BLaER1 treated with 17β-estradiol and CSF1 and Interleukin-3, amounts not matched to agents 10 nM and 100 nM (cell line): ENCODE measurements around the gene TRIP10.
"Not testable (repeated sequence)": the region's sequence is repeated elsewhere in the genome, so short reads cannot be mapped to it uniquely, and the experiment has no call there.

Source experiments
- H3K27ac ChIP-seq, 11 experiments: shearing (Covaris generic); formaldehyde crosslinking; 2 replicates each; pipeline ENCODE4 v1.8.1; 2022
- H3K27me3 ChIP-seq, 11 experiments: shearing (Covaris generic); formaldehyde crosslinking; 2 replicates each; pipeline ENCODE4 v1.8.1; 2022
- H3K36me3 ChIP-seq, 11 experiments: shearing (Covaris generic); formaldehyde crosslinking; 2 replicates each; pipeline ENCODE4 v1.8.1; 2022
- H3K4me1 ChIP-seq, 10 experiments: shearing (Covaris generic); formaldehyde crosslinking; 2 replicates each; pipeline ENCODE4 v1.8.1; 2022
- H3K4me2 ChIP-seq, 11 experiments: shearing (Covaris generic); formaldehyde crosslinking; 2 replicates each; pipeline ENCODE4 v1.8.1; 2022
- H3K4me3 ChIP-seq, 10 experiments: shearing (Covaris generic); formaldehyde crosslinking; 2 replicates each; pipeline ENCODE4 v1.8.1; 2022
- H3K9ac ChIP-seq, 11 experiments: shearing (Covaris generic); formaldehyde crosslinking; 2 replicates each; pipeline ENCODE4 v1.8.1; 2022
- H3K9me3 ChIP-seq, 11 experiments: shearing (Covaris generic); formaldehyde crosslinking; replicated peaks in 1 of 11; 2 replicates each; pipeline ENCODE4 v1.8.1; 2022
- H4K20me1 ChIP-seq, 11 experiments: shearing (Covaris generic); formaldehyde crosslinking; 2 replicates each; pipeline ENCODE4 v1.8.1; 2022
- Cebpa-rat ChIP-seq, 11 experiments: shearing (Covaris generic); IDR thresholded peaks; 2 replicates each; pipeline ENCODE4 v1.8.1; 2022

Gene TRIP10

GRCh38 chr19:6793411-6793810 lies 53.9 kb downstream of the TRIP10 start:
- Histone ChIP-seq H3K4me1 (peaks cover 9 to 96% (median 40%) of the 10 kb centered on the region in 10 experiments; a peak in 19 of 20 replicates), H3K9me3 (peaks cover 11 to 53% (median 48%) of the 10 kb centered on the region in 11 experiments; a peak in 21 of 22 replicates), H3K27me3 (no peaks in the 10 kb centered on the region), H3K4me3 (no peak overlapping the region), H3K4me2 (no peak overlapping the region), H3K36me3 (peaks cover 77 to 98% (median 85%) of the 10 kb centered on the region in 11 experiments), H3K27ac (no peak overlapping the region), H3K9ac (no peak overlapping the region), H4K20me1 (peaks cover 16 to 90% (median 69%) of the 10 kb centered on the region in 11 experiments; a peak in 19 of 22 replicates)
- no peak for TF ChIP-seq Cebpa-rat (IDR thresholded peaks at IDR 0.05)

GRCh38 chr19:6793973-6794372 lies 54.5 kb downstream of the TRIP10 start:
- Histone ChIP-seq H3K27ac (peak overlapping the region in 2 of 11 experiments; percentile 15 to 97; a peak in 1 of 22 replicates), H3K9ac (no peak overlapping the region), H3K4me2 (peak overlapping the region in 2 of 11 experiments; percentile 16 to 97; a peak in 3 of 22 replicates), H4K20me1 (peaks cover 14 to 84% (median 63%) of the 10 kb centered on the region in 11 experiments; a peak in 19 of 22 replicates), H3K9me3 (peaks cover 11 to 48% (median 43%) of the 10 kb centered on the region in 11 experiments; a peak in 21 of 22 replicates), H3K4me3 (no peak overlapping the region), H3K27me3 (no peaks in the 10 kb centered on the region), H3K36me3 (peaks cover 74 to 93% (median 80%) of the 10 kb centered on the region in 11 experiments), H3K4me1 (peaks cover 11 to 96% (median 45%) of the 10 kb centered on the region in 10 experiments)
- TF ChIP-seq Cebpa-rat (IDR thresholded peaks at IDR 0.05): no peak

DNA sequence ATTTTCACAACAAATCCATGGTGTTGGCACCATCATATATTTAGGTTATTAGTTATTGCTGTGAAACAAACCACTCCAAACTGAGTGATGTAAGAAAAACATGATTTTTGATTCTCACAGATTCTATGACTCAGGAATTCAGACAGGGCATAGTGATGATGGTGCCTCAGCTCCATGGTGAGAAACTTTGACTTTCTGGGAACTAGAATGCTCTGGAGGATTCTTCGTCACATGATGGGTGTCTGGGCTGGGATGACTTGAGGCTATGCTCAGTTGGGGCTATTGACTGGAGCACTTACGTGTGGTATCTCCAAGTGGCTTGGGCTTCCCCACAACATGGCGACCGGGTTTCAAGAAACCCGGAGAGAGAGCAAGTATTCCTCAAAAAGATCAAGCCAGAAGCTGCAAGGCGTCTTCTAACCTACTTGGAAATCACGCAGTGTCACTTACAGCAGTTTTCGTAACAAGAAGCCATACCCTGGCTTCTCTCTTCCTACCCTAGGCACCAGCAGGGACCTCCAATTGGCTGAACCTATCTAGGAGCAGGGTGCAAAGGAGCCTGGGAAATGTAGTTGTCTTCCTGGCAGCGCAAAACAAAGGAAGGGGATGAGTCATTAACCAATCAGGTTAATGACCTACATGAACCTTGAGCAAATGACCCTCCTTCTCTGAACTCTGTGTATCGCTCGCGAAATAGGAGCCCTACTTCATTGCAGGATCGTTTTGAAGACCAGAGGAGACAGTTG lies 55.4 kb downstream of the TRIP10 start:
- H3K4me3 ChIP-seq: no peak overlapping the region
- H3K4me2 ChIP-seq: peak overlapping the region in 3 of 11 experiments; percentile 0 to 97 (median 16); a peak in 4 of 22 replicates
- no peaks in the 10 kb centered on the region for H3K27me3 ChIP-seq
- H4K20me1 ChIP-seq: peaks cover 14 to 75% (median 55%) of the 10 kb centered on the region in 11 experiments; a peak in 19 of 22 replicates
- H3K9ac ChIP-seq: no peak overlapping the region
- H3K27ac ChIP-seq: peak overlapping the region in 3 of 11 experiments; percentile 15 to 97 (median 26); a peak in 6 of 22 replicates
- H3K9me3 ChIP-seq: peaks cover 11 to 39% (median 34%) of the 10 kb centered on the region in 11 experiments; a peak in 21 of 22 replicates
- H3K4me1 ChIP-seq: peaks cover 20 to 96% (median 53%) of the 10 kb centered on the region in 10 experiments
- TF ChIP-seq Cebpa-rat (IDR thresholded peaks at IDR 0.05): no peak
- H3K36me3 ChIP-seq: peaks cover 65 to 84% (median 71%) of the 10 kb centered on the region in 11 experiments

- peak overlapping the region in 8 of 11 experiments; percentile 20 to 97 (median 44); a peak in 9 of 22 replicates for H3K27ac ChIP-seq
- no peak for TF ChIP-seq Cebpa-rat (IDR thresholded peaks at IDR 0.05)
- H3K36me3 ChIP-seq: peaks cover 51 to 70% (median 57%) of the 10 kb centered on the region in 11 experiments
- peaks cover 12 to 61% (median 44%) of the 10 kb centered on the region in 11 experiments; a peak in 19 of 22 replicates for H4K20me1 ChIP-seq
- H3K9me3 ChIP-seq: peaks cover 11 to 27% (median 21%) of the 10 kb centered on the region in 11 experiments; a peak in 21 of 22 replicates
- peak overlapping the region in 4 of 11 experiments; percentile 21 to 97 (median 82); a peak in 7 of 22 replicates for H3K4me2 ChIP-seq
- H3K9ac ChIP-seq: peak overlapping the region in 4 of 11 experiments; percentile 2 to 64 (median 58); a peak in 5 of 22 replicates
- H3K4me1 ChIP-seq: peaks cover 34 to 96% (median 68%) of the 10 kb centered on the region in 10 experiments
- H3K4me3 ChIP-seq: no peak overlapping the region
- no peaks in the 10 kb centered on the region for H3K27me3 ChIP-seq
Observed at GRCh38 chr19:6796278-6796677, 56.8 kb downstream of the TRIP10 start.

DNA sequence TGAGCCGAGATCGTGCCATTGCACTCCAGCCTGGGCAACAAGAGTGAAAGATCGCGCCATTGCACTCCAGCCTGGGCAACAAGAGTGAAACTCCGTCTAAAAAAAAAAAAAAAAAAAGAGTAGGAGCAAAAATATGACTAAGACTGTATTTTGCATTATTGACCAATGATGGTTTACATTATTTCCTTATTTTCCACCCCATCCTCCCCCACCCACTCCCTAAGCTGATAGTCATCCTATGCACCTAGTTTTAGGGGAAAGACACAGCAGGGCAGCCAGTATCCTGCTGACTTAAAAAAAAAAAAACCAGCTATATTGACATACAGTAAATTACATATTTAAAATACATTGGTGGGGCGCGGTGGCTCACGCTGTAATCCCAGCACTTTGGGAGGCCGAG lies 58.2 kb downstream of the TRIP10 start:
- Histone ChIP-seq H3K4me3 (no peak overlapping the region), H3K9me3 (peaks cover 11 to 22% (median 20%) of the 10 kb centered on the region in 11 experiments; a peak in 21 of 22 replicates), H3K27me3 (no peaks in the 10 kb centered on the region), H3K4me1 (peaks cover 38 to 85% (median 59%) of the 10 kb centered on the region in 10 experiments), H3K4me2 (peak overlapping the region in 10 of 11 experiments; percentile 7 to 100 (median 83); a peak in 17 of 22 replicates), H3K36me3 (peaks cover 38 to 56% (median 43%) of the 10 kb centered on the region in 11 experiments), H3K9ac (peak overlapping the region in 4 of 11 experiments; percentile 18 to 64 (median 59); a peak in 6 of 22 replicates), H4K20me1 (peaks cover 6 to 47% (median 30%) of the 10 kb centered on the region in 11 experiments; a peak in 16 of 22 replicates), H3K27ac (peak overlapping the region in 10 of 11 experiments; percentile 59 to 99 (median 97); a peak in 18 of 22 replicates)
- no peak for TF ChIP-seq Cebpa-rat (IDR thresholded peaks at IDR 0.05)

GRCh38 chr19:6800160-6800790 lies 60.8 kb downstream of the TRIP10 start:
- Histone ChIP-seq H3K9ac (peak overlapping the region; percentile 86 to 92 (median 89)), H3K4me1 (peaks cover 65 to 89% (median 83%) of the 10 kb centered on the region in 10 experiments), H3K27ac (peak overlapping the region; percentile 91 to 99 (median 97)), H3K4me2 (peak overlapping the region; percentile 82 to 100 (median 94)), H3K36me3 (peaks cover 17 to 35% (median 29%) of the 10 kb centered on the region in 11 experiments), H3K4me3 (peak overlapping the region; percentile 46 to 68 (median 54); a peak in 18 of 20 replicates), H4K20me1 (peaks cover 6 to 36% (median 19%) of the 10 kb centered on the region in 11 experiments; a peak in 15 of 22 replicates)
- H3K27me3 ChIP-seq, H3K9me3 ChIP-seq: not testable (repeated sequence)

DNA sequence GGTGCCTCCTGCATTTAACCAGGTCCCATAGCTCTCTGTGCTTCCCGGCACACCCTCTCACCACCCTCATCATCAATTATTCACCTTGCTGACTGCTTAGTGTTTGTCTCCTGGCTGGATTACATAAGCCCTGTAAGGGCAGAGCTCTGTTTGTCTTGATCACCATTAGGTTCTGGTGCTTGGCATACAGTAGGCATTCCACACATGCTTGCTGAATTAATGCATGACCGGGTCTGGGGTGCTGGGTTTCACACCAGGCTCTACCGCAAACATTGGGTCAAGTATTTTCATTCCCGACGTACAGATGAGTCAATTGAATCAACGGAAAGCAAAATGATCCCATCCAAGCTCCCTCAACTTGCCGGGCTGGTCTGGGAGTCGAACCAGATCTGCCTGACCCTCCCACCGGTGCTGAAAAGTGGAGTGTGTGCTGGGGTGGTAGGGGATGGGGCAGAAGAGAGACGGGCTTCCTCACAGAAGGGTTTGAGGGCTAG lies 61.6 kb downstream of the TRIP10 start:
- peaks cover 4 to 34% (median 12%) of the 10 kb centered on the region in 11 experiments; a peak in 13 of 22 replicates for H4K20me1 ChIP-seq
- H3K4me3 ChIP-seq: peak overlapping the region; percentile 46 to 68 (median 54)
- peak overlapping the region; percentile 91 to 99 (median 97) for H3K27ac ChIP-seq
- peaks cover 16 to 35% (median 28%) of the 10 kb centered on the region in 11 experiments for H3K36me3 ChIP-seq
- H3K4me2 ChIP-seq: peak overlapping the region; percentile 82 to 100 (median 94)
- H3K9ac ChIP-seq: peak overlapping the region; percentile 86 to 92 (median 89)
- TF ChIP-seq Cebpa-rat (IDR thresholded peaks at IDR 0.05): no peak
- peaks cover 72 to 90% (median 87%) of the 10 kb centered on the region in 10 experiments for H3K4me1 ChIP-seq
- H3K27me3 ChIP-seq: no peaks in the 10 kb centered on the region
- peaks cover 0 to 4% (median under 1%) of the 10 kb centered on the region in 11 experiments; a peak in 7 of 22 replicates for H3K9me3 ChIP-seq
